Ovary (tissue), 10 donors: Measurements from ENCODE around the gene MAP7. TPM values are rescaled to one million over a fixed set of nuclear protein-coding genes. Genes with fewer than 3 reads are reported as not detected.
A peak's percentile ranks its signal among the peaks of the same experiment; 100 is the strongest.

Source experiments
- DNase-seq, 5 donors: peaks; one replicate each; pipeline ENCODE4 v3.0.0-alpha.2; 2019 to 2020
- H3K27ac ChIP-seq, 2 donors: fragments of 200-600 bp; one replicate each; pipeline versions ENCODE4 v1.5.1 to v1.8.0; 2019 to 2022
- H3K27me3 ChIP-seq: fragments of 200-600 bp; one replicate; pipeline ENCODE4 v1.8.0; 2022
- H3K36me3 ChIP-seq: fragments of 200-600 bp; sonication (generic); one replicate; pipeline ENCODE4 v1.5.1; 2019
- H3K4me1 ChIP-seq: one replicate; pipeline ENCODE4 v1.8.1; 2013; ENCODE audit warnings: mild to moderate bottlenecking, moderate library complexity; ENCODE audit not compliant: insufficient read depth
- H3K4me3 ChIP-seq: fragments of 200-600 bp; sonication (generic); one replicate; pipeline ENCODE4 v1.5.1; 2017
- H3K9me3 ChIP-seq, 2 donors: fragments of 200-600 bp in 1 of 2; sonication (generic) in 1 of 2; one replicate each; pipeline versions ENCODE4 v1.5.1 to v1.8.1; 2013 to 2019; ENCODE audit warnings: mild to moderate bottlenecking in 1 of 2, moderate library complexity in 1 of 2
- CTCF ChIP-seq, 3 donors: fragments of 450-650 bp in 2 of 3; fragments of 200-600 bp in 1 of 3; IDR thresholded peaks; one replicate each; pipeline versions ENCODE4 v1.5.1 to v1.8.0; 2016 to 2022; ENCODE audit warnings: antibody characterized with exemption in 3 of 3, mild to moderate bottlenecking in 1 of 3
- EP300 ChIP-seq: sonication (generic); formaldehyde crosslinking; IDR thresholded peaks from one replicate; pipeline ENCODE4 v1.6.1; 2017; ENCODE audit warnings: antibody characterized with exemption
- POLR2A ChIP-seq: fragments of 450-650 bp; IDR thresholded peaks from one replicate; pipeline ENCODE4 v1.6.1; 2017; ENCODE audit warnings: antibody characterized with exemption, mild to moderate bottlenecking, moderate library complexity
- WGBS, 3 donors: extraction: QIAGEN DNeasy Blood & Tissue Kit in 1 of 3; methylation state at CpG; one replicate each; pipeline versions ENCODE4 v1.1.5 to v1.1.7; 2013 to 2017; 5-methylcytosine and 5-hydroxymethylcytosine counted together
- intact Hi-C, 4 donors: fragments of 100-400 bp; cut with DNase I; formaldehyde crosslinking; loops; one replicate each; pipeline versions ENCODE4 v1.11.0 to v1.15.1; 2022 to 2023
- long read RNA-seq, 3 donors: library from polyadenylated mRNA in 2 of 3; unstranded in 2 of 3; transcript quantifications; one replicate each; pipeline ENCODE4 v2.0.0 and lab custom pipeline, GENCODE V29; 2021 to 2026
- polyA plus RNA-seq, 2 donors: library from polyadenylated mRNA; stranded (reverse); fragments of 200-250 nt in 1 of 2; fragments of 350-450 nt in 1 of 2; fragmentation: Illumina TruSeq in 1 of 2; extraction: RNeasy Lipid Tissue Mini Kit (QIAGEN cat#74804) in 1 of 2; gene quantifications; one replicate each; pipeline ENCODE4 v1.2.3, GENCODE V29; 2013 to 2014
- total RNA-seq, 7 donors: library from RNA; depleted of rRNA in 2 of 7; stranded (reverse); fragments of >200 nt in 2 of 7; fragmentation: NEBNext Ultra II Directional in 3 of 7; extraction: Animal tissue kit (Norgen Biotek cat#: 25700) in 3 of 7; gene quantifications; one replicate each; pipeline versions ENCODE4 v1.1.0 to v1.2.4, GENCODE V29; 2016 to 2023
- donor health status: DM: no; HTN: no; CAD: no; lungs with moderate emphysema.
- donor health status: DM: no; HTN: no; CAD: no.
- donor health status: Bipolar disorder and iron deficiency.
- donor health status: DM: yes; HTN: yes; CAD: no.
- donor health status: DM: no; HTN: no; CAD: no.
- donor health status: DM: yes; HTN: yes; CAD: no.

MAP7 gene
- total RNA-seq = 10 to 100 TPM in 1 of 7 donors, 1 to 10 TPM in 6; 2.6 to 13.0 (median 3.6) TPM
- polyA plus RNA-seq = 1 to 10 TPM; 1.2 to 3.7 TPM
- long read RNA-seq, donor 1 = 0 reads
- long read RNA-seq, donor 2, full-length matches to known transcripts = 2 of 2 reads
- long read RNA-seq, donor 2, partial matches to known transcripts = 0 of 2 reads
- long read RNA-seq, donor 2, other reads (novel, unspliced or antisense) = 0 of 2 reads
- long read RNA-seq, donor 3, full-length matches to known transcripts = 6 of 9 reads
- long read RNA-seq, donor 3, partial matches to known transcripts = 3 of 9 reads
- long read RNA-seq, donor 3, other reads (novel, unspliced or antisense) = 0 of 9 reads

DNA sequence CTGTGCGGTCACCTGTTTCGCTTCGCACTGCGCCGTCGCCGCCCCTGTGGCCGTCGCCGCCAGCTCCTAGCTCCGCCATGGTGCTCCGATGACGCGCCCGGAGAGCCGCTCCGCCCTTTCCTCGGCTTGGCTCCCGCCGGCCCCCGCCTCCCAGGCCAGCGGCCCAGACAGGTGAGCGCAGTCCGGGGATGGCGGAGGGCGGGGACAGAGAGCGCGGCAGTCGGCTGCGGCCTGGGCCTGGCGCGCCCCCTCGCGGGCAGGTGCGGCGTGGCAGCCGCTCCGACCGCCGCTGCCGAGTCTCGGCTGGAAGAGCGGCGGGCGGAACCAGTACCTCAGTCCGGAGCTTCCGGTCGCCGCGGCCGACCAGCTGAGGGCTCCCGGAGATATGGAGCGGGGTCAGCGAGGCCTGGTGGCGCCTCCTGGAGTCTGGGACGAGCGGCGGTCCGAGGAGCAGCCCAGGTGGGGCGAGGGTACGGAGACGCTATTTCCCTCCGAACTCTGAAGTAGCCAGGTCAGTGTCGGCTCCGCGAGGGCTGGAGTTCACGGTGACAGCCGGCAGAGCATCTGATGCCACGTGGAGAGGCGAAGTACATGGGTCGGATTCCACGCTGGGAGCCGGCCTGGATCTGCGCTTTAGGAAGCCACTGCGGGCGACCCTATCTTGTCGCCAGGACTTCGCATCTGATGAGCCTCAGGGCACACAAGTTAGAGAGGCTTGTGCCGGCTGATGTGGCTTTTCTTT, at the start of gene MAP7:
TSS of gene MAP7 (minus strand) at position 93 of the 742 bp plus-strand sequence. CDS start at position 79, 14 bp downstream.
- H3K4me3 ChIP-seq = peak within 1 kb of the TSS; percentile 63
- TF ChIP-seq CTCF (IDR thresholded peaks at IDR 0.05) = peak; percentile 76 to 94 (median 94)
- no peak for TF ChIP-seq POLR2A
- H3K36me3 ChIP-seq = no peaks in the 10 kb centered on the region
- intact Hi-C loops = no loop called here
- WGBS, 3 donors = 0 to 1% (median 1%) methylated on average over 56 to 79 of the region's 79 CpGs
- H3K9me3 ChIP-seq = no peaks in the 10 kb centered on the region
- H3K27ac ChIP-seq = peak within 1 kb of the TSS; percentile 19 to 54
- peaks cover 9% of the 10 kb centered on the region for H3K4me1 ChIP-seq
- peak; percentile 59 to 78 (median 72) for DNase-seq
- no peaks in the 10 kb centered on the region for H3K27me3 ChIP-seq

GRCh38 chr6:136599329-136600011, 49.2 kb upstream of the MAP7 start:
- Histone ChIP-seq H3K9me3 (no peaks in the 10 kb centered on the region), H3K27me3 (no peaks in the 10 kb centered on the region), H3K27ac (no peak overlapping the region), H3K4me1 (peaks cover 21% of the 10 kb centered on the region), H3K4me3 (no peak overlapping the region), H3K36me3 (no peaks in the 10 kb centered on the region)
- DNase-seq = no peak
- TF ChIP-seq CTCF (IDR thresholded peaks at IDR 0.05) = no peak
- TF ChIP-seq EP300 = no peak
- no peak for TF ChIP-seq POLR2A
- intact Hi-C loops = loop anchor here in 1 of 4 donors (10.0 kb wide), 1 partner anchor 195 kb away; the partner anchor contains the start of gene MAP3K5
- WGBS, 3 donors = 79 to 85% (median 82%) methylated on average over 10 of the region's 10 CpGs

GRCh38 chr6:136598048-136598447, 47.8 kb upstream of the MAP7 start:
- Histone ChIP-seq H3K27ac (no peak overlapping the region), H3K4me3 (no peak overlapping the region), H3K9me3 (no peaks in the 10 kb centered on the region), H3K27me3 (no peaks in the 10 kb centered on the region), H3K36me3 (no peaks in the 10 kb centered on the region), H3K4me1 (peaks cover 15% of the 10 kb centered on the region)
- TF ChIP-seq CTCF (IDR thresholded peaks at IDR 0.05) (no peak), EP300 (no peak), POLR2A (no peak)
- DNase-seq = no peak
- WGBS, 3 donors = 96 to 98% (median 98%) methylated on average over 3 of the region's 3 CpGs
- intact Hi-C loops = no loop called here

DNA sequence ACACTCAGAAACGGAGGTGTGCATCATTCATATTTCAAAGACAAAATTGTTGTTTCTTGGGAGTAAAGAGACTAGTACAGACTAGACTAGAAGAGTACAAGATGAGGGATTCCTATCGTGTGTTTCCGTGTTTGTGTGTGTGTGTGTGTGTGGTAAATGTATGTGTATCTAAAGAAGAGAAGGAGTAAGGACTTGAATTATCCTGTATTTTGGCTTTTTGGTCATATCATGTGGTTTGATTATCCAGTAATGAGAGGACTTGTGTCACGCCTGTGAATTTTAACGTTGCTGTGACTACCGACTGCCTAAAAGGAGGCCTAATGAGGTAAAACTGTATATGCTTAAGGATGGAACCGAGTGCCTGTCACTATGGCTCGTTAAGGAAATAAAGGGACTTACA, 44.4 kb upstream of the MAP7 start:
- H3K9me3 ChIP-seq = no peaks in the 10 kb centered on the region
- TF ChIP-seq EP300 = no peak
- no peak for TF ChIP-seq CTCF (IDR thresholded peaks at IDR 0.05)
- TF ChIP-seq POLR2A = no peak
- H3K36me3 ChIP-seq = no peaks in the 10 kb centered on the region
- H3K4me3 ChIP-seq = no peak overlapping the region
- H3K27ac ChIP-seq = no peak overlapping the region
- no peak for DNase-seq
- peaks cover 6% of the 10 kb centered on the region for H3K4me1 ChIP-seq
- 94 to 97% (median 94%) methylated on average over 8 of the region's 8 CpGs for whole genome bisulfite sequencing, 3 donors
- H3K27me3 ChIP-seq = no peaks in the 10 kb centered on the region
- intact Hi-C loops = no loop called here
